HUES64 (cell line): ENCODE results near the gene SF3A1.

Experiments
- H3K27ac ChIP-seq: 2 replicates; pipeline ENCODE4 v1.7.0; 2013; ENCODE audit warnings: low read depth, low read length, inconsistent platforms
- H3K27me3 ChIP-seq: 2 replicates; pipeline ENCODE4 v1.6.1; 2013; ENCODE audit warnings: mild to moderate bottlenecking, low read length; ENCODE audit not compliant: insufficient read depth
- H3K36me3 ChIP-seq: 2 replicates; pipeline ENCODE4 v1.6.1; 2013; ENCODE audit warnings: mild to moderate bottlenecking, low read length; ENCODE audit not compliant: insufficient read depth
- H3K4me1 ChIP-seq: 2 replicates; pipeline ENCODE4 v1.6.1; 2013; ENCODE audit warnings: mild to moderate bottlenecking, low read length, moderate library complexity; ENCODE audit not compliant: insufficient read depth
- H3K4me3 ChIP-seq: 2 replicates; pipeline ENCODE4 v1.5.1; 2013; ENCODE audit warnings: mild to moderate bottlenecking, low read length, moderate library complexity
- H3K9ac ChIP-seq: 2 replicates; pipeline ENCODE4 v1.6.1; 2013; ENCODE audit warnings: mild to moderate bottlenecking, low read depth, low read length
- H3K9me3 ChIP-seq: 2 replicates; pipeline ENCODE4 v1.6.1; 2013; ENCODE audit warnings: low read depth, low read length; ENCODE audit not compliant: insufficient read depth
- WGBS: fragments of 150-250, 120-280 bp; methylation state at CpG from one replicate; pipeline ENCODE4 v1.1.7; 2013; ENCODE audit warnings: missing lambda C conversion rate; 5-methylcytosine and 5-hydroxymethylcytosine counted together

The SF3A1 gene

GRCh38 chr22:30385942-30386341 lies 29.2 kb upstream of the SF3A1 start:
- Histone ChIP-seq H3K9ac (no peak overlapping the region), H3K9me3 (peaks cover 6% of the 10 kb centered on the region; the same call in 1 of the 2 replicates), H3K4me1 (peaks cover 6% of the 10 kb centered on the region; the same call in 1 of the 2 replicates), H3K27me3 (no peaks in the 10 kb centered on the region), H3K27ac (no peak overlapping the region), H3K36me3 (peaks cover 21% of the 10 kb centered on the region; the same call in 1 of the 2 replicates), H3K4me3 (no peak overlapping the region; the same call in 1 of the 2 replicates)
- WGBS = 96% methylated on average over 10 of the region's 10 CpGs

- Histone ChIP-seq H3K36me3 (peaks cover 27% of the 10 kb centered on the region), H3K9ac (no peak overlapping the region), H3K4me1 (peaks cover 6% of the 10 kb centered on the region; the same call in 1 of the 2 replicates), H3K9me3 (no peaks in the 10 kb centered on the region), H3K27ac (no peak overlapping the region), H3K27me3 (no peaks in the 10 kb centered on the region), H3K4me3 (no peak overlapping the region)
- 82% methylated on average over 3 of the region's 3 CpGs for WGBS
These were observed 26.4 kb upstream of the SF3A1 start for GRCh38 chr22:30383061-30383460.

GRCh38 chr22:30382340-30382739 lies 25.6 kb upstream of the SF3A1 start:
- Histone ChIP-seq H3K4me3 (no peak overlapping the region), H3K36me3 (peaks cover 35% of the 10 kb centered on the region), H3K27ac (no peak overlapping the region), H3K4me1 (peaks cover 6% of the 10 kb centered on the region; the same call in 1 of the 2 replicates), H3K9ac (no peak overlapping the region), H3K27me3 (no peaks in the 10 kb centered on the region), H3K9me3 (no peaks in the 10 kb centered on the region)
- 92% methylated on average over 5 of the region's 5 CpGs for WGBS

- H3K4me1 ChIP-seq = peaks cover 2% of the 10 kb centered on the region; the same call in 1 of the 2 replicates
- WGBS = 90% methylated on average over 12 of the region's 12 CpGs
- H3K9ac ChIP-seq = no peak overlapping the region
- H3K9me3 ChIP-seq = no peaks in the 10 kb centered on the region
- H3K27ac ChIP-seq = no peak overlapping the region
- H3K27me3 ChIP-seq = no peaks in the 10 kb centered on the region
- peaks cover 41% of the 10 kb centered on the region for H3K36me3 ChIP-seq
- no peak overlapping the region for H3K4me3 ChIP-seq
These were observed 24.6 kb upstream of the SF3A1 start for GRCh38 chr22:30381264-30381663.

GRCh38 chr22:30380011-30380410 lies 23.3 kb upstream of the SF3A1 start:
- no peak overlapping the region for H3K4me3 ChIP-seq
- H3K9me3 ChIP-seq = no peaks in the 10 kb centered on the region
- no peak overlapping the region for H3K9ac ChIP-seq
- H3K27ac ChIP-seq = no peak overlapping the region
- H3K36me3 ChIP-seq = peaks cover 41% of the 10 kb centered on the region
- no peaks in the 10 kb centered on the region for H3K27me3 ChIP-seq
- no peaks in the 10 kb centered on the region for H3K4me1 ChIP-seq
- 97% methylated on average over 20 of the region's 20 CpGs for WGBS

GRCh38 chr22:30375312-30375849 lies 18.7 kb upstream of the SF3A1 start:
- no peak overlapping the region for H3K9ac ChIP-seq
- H3K27me3 ChIP-seq = no peaks in the 10 kb centered on the region
- peaks cover 20% of the 10 kb centered on the region for H3K36me3 ChIP-seq
- H3K4me1 ChIP-seq = no peaks in the 10 kb centered on the region
- H3K27ac ChIP-seq = no peak overlapping the region
- H3K9me3 ChIP-seq = no peaks in the 10 kb centered on the region
- no peak overlapping the region for H3K4me3 ChIP-seq
- WGBS = 92% methylated on average over 13 of the region's 13 CpGs

- no peak overlapping the region for H3K4me3 ChIP-seq
- no peak overlapping the region for H3K9ac ChIP-seq
- WGBS = 92% methylated on average over 33 of the region's 33 CpGs
- H3K27me3 ChIP-seq = no peaks in the 10 kb centered on the region
- H3K36me3 ChIP-seq = peaks cover 16% of the 10 kb centered on the region
- no peak overlapping the region; the same call in 1 of the 2 replicates for H3K27ac ChIP-seq
- no peaks in the 10 kb centered on the region for H3K4me1 ChIP-seq
- H3K9me3 ChIP-seq = no peaks in the 10 kb centered on the region
These were observed 16.9 kb upstream of the SF3A1 start for GRCh38 chr22:30373331-30374325.

- no peak overlapping the region for H3K4me3 ChIP-seq
- H3K4me1 ChIP-seq = no peaks in the 10 kb centered on the region
- no peak overlapping the region for H3K27ac ChIP-seq
- H3K9me3 ChIP-seq = no peaks in the 10 kb centered on the region
- peaks cover 12% of the 10 kb centered on the region for H3K36me3 ChIP-seq
- no peaks in the 10 kb centered on the region for H3K27me3 ChIP-seq
- no peak overlapping the region; the same call in 1 of the 2 replicates for H3K9ac ChIP-seq
- 93% methylated on average over 8 of the region's 8 CpGs for WGBS
These were observed 16.2 kb upstream of the SF3A1 start for GRCh38 chr22:30372915-30373314.

- Histone ChIP-seq H3K27ac (no peak overlapping the region), H3K4me3 (no peak overlapping the region), H3K9me3 (no peaks in the 10 kb centered on the region), H3K4me1 (no peaks in the 10 kb centered on the region), H3K27me3 (no peaks in the 10 kb centered on the region), H3K9ac (no peak overlapping the region), H3K36me3 (peaks cover 2% of the 10 kb centered on the region)
- WGBS = 89% methylated on average over 13 of the region's 13 CpGs
These were observed 15.3 kb upstream of the SF3A1 start for GRCh38 chr22:30371981-30372380.

GRCh38 chr22:30371321-30371720 lies 14.6 kb upstream of the SF3A1 start:
- H3K4me3 ChIP-seq = no peak overlapping the region
- H3K27ac ChIP-seq = no peak overlapping the region
- no peak overlapping the region for H3K9ac ChIP-seq
- H3K4me1 ChIP-seq = no peaks in the 10 kb centered on the region
- H3K9me3 ChIP-seq = no peaks in the 10 kb centered on the region
- 92% methylated on average over 9 of the region's 9 CpGs for WGBS
- H3K36me3 ChIP-seq = peaks cover 3% of the 10 kb centered on the region
- H3K27me3 ChIP-seq = no peaks in the 10 kb centered on the region

- no peaks in the 10 kb centered on the region for H3K9me3 ChIP-seq
- WGBS = 91% methylated on average over 19 of the region's 19 CpGs
- no peak overlapping the region for H3K4me3 ChIP-seq
- H3K36me3 ChIP-seq = peaks cover 9% of the 10 kb centered on the region
- no peak overlapping the region for H3K27ac ChIP-seq
- H3K9ac ChIP-seq = no peak overlapping the region
- no peaks in the 10 kb centered on the region for H3K27me3 ChIP-seq
- no peaks in the 10 kb centered on the region for H3K4me1 ChIP-seq
These were observed 14.0 kb upstream of the SF3A1 start for GRCh38 chr22:30370641-30371230.
